ENCODE data around the gene KRTAP10-7.

DNA sequence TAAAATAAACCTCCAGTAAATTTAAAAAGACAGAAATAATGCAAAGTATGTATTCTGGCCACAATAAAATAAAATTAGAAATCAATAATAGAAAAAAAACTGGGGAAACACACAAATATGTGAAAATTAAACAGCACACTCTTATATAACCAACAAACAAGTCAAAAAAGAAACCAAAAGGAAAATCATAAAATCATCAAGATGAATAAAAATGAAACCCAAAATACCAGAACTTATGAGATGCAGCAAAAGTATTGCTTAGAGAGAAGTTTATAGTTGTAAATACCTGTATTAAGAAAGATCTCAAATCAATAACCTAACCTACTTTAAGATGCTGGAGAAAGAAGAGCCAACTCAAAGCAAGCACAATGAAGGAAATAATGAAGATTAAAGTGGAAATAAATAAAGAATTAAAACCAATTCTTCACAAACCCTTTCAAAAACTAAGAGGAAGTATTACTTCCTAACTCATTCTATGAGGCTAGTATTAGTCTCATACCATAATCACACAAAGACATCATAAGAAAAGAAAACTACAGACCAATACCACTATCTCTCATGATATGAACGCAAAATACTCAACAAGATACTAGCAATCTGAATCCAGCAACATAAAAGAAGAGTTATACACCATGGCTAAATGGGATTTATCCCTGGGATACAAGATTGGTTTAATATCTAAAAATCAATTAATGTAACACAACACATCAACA lies 35.4 kb upstream of the KRTAP10-7 start:
- TF ChIP-seq CTCF (IDR thresholded peaks at IDR 0.05), result no peak
- no peak for TF ChIP-seq ZFX (IDR thresholded peaks at IDR 0.05; ENCODE audit: borderline replicate concordance)

All from 22Rv1 (cell line).